GM19328 (cell line): ENCODE data around the gene RFX3.
A peak's percentile ranks its signal among the peaks of the same experiment; 100 is the strongest.
"Not testable (repeated sequence)": the region's sequence is repeated elsewhere in the genome, so short reads cannot be mapped to it uniquely, and the experiment has no call there.

Experiments used
- ATAC-seq: cut with Tn5 transposase; IDR thresholded peaks from one replicate; pipeline ENCODE4 v1.9.1; 2021; ENCODE audit warnings: mild to moderate bottlenecking, moderate library complexity; ENCODE audit not compliant: unreplicated experiment

RFX3 gene

GRCh38 chr9:3361116-3361515 is 164.7 kb downstream of the RFX3 start:
- ATAC-seq, result no peak

DNA sequence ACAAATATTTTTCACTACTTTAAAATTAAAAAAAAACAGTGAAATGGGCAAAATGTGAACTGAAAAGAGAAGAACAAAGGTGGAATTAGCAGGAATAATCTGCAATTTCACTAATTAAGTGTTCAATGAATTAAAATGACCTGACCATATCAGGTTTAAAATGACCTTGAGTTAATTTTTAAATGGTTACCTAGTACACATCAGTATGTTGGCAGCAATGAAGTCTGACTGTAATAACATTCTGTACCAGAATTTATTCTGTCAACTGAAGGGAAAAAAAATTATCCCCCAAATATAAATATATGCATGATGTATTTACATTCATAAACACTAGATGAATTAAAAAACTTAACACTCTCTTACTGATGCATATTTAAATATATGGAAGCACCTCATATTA is 165.6 kb downstream of the RFX3 start:
- no peak for ATAC-seq

- ATAC-seq, result no peak
Observed at GRCh38 chr9:3359778-3360177, 166.0 kb downstream of the RFX3 start.

DNA sequence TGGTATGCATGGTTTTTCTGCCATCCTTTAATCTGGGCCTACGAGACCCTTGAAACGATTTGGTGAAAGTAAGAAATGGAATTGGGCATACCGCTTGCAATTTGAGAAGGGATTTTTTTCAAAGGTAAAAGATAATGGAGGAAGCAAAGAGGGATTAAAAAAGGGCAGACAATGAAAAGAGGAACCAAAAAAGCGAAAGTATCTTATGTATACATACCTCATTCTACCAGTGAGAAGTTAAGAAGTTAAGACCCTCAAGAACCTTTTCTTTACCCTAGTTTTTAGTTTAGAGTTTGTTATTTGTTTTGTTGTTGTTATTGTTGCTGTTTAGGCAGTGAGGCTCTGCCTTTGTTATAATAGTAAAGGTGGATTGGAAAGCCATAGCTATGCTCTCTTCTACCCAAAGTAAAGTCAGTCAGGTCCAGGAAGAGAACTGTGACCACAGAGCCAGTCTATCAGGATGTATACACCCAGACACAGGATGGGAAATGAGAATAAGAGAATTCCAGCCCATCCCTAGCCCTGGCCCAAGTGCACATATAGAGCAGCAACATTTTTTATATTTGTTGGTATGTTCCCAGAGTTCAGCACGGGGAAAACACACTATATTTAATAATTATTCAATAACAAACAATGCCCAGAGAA is 166.6 kb downstream of the RFX3 start:
- ATAC-seq, result no peak

- no peak for ATAC-seq
Observed at GRCh38 chr9:3348169-3348568, 177.6 kb downstream of the RFX3 start.

- no peak for ATAC-seq
Observed at GRCh38 chr9:3346549-3346948, 179.3 kb downstream of the RFX3 start.

DNA sequence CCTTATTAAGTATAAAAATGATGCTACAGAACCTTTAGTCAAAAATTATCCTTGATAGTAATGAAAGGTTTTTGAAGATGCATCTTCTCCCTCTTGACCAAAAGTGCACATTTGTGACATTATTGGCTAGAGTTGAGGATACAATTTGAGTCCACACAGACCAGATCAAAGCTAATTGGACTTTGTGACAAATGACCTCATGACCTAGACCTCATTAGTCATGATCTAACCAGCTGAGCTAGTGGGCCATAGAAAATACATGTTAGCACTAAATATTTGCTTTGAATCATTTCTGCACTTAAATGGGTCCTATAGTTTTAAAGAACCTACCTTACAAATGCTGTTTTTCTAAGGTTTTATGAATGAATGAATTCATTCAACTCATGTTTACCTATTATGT is 182.1 kb downstream of the RFX3 start:
- no peak for ATAC-seq

GRCh38 chr9:3342159-3342777 is 183.5 kb downstream of the RFX3 start:
- no peak for ATAC-seq

DNA sequence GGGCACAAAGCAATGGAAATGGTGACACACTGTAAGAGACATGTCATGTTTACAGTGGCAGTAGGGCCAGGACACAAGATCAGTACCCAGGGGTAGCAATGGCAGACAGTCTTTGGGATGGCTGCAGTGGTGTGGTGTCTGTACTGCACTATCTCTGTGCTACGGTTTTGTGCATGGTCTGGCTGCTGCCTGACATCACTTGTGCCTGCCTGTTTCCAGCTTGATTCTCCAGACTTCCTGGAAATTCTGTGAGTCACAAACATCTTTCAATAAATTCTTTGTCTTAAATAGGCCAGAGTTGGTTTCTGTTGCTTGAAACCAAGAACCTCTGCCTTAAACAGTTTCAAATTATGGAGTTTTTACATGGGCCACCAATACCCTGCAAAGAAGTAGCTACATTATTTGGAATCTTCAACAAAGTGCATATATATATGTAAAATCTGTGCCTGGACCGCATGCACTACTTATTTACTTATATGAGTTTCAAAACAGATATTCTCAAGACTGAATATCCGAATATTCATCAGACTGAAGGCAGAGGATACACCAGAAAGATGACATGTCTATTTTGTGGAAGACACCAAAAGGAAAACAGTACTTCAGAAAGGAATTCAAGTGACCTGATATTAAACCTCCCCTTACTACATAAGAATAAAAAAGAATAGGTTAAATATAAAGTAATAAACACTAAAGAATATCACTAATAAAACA is 188.1 kb downstream of the RFX3 start:
- no peak for ATAC-seq

- no peak for ATAC-seq
Observed at GRCh38 chr9:3336951-3337350, 188.8 kb downstream of the RFX3 start.

DNA sequence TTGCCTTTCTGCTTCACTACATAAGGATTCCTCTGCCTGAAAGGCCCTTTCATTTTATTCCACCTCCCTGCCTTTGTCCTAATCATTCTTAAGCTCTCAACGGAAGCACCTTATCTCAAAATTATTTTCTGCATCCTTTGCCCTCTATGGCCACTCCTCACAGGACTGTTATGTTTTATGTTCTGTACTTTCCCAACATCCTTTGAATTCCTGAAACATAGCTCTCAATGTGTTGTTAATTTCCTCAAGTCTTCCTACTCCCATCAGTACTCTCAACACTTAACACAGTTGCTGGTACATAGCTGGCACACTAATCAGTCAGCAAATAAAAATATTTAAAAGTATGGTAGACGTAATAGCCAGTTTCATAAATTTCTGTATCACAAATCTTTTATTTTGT is 193.0 kb downstream of the RFX3 start:
- ATAC-seq, result no peak

DNA sequence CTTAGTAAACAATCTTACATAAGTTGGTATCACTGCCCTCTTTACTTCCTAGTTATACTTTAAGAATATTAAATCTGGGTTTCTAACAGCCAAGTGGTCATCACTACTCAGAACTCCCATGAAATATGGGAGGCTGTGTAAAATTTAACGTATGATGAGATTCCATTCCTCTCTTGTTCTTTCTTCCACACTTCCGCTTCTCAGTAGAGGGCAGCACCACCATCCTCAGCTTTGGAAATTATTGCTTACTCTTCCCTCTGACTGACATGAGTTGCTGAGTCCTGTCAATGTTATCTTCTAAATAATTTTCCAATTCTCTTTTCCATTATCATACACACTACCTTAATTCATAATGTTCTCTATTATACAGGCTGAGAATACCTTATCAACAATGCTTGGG is 194.0 kb downstream of the RFX3 start:
- ATAC-seq, result no peak

DNA sequence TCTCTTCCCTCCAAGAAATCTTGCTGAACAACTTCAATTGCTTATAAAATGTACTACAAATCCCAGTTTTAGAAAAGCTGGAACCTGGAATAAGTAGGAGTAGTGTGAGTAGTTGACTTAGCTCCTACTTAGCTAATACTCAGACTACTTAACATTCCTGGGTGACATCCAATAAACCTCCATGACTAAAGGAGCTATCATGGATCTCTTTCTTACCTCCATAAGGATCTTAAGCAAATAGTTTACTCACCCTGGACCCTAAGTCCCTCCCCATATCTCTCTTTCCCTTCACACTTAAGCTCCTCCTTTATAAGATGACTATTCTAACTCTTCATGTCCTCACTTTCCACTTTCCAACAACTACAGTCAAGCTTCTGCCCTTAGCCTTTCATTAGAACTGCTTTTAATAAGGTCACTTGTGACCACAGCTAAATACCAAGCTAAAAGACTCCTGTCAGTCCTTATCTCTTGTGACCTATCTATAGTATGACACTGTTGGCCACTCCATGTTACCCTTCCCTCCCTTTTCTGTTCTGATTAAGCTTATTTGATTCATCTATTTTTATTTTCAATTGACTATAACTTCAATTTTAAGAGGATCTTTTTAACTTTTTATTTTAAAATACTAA is 194.9 kb downstream of the RFX3 start:
- ATAC-seq, result no peak

- ATAC-seq, result no peak
Observed at GRCh38 chr9:3329361-3329760, 196.4 kb downstream of the RFX3 start.

- no peak for ATAC-seq
Observed at GRCh38 chr9:3323714-3324113, 202.1 kb downstream of the RFX3 start.

DNA sequence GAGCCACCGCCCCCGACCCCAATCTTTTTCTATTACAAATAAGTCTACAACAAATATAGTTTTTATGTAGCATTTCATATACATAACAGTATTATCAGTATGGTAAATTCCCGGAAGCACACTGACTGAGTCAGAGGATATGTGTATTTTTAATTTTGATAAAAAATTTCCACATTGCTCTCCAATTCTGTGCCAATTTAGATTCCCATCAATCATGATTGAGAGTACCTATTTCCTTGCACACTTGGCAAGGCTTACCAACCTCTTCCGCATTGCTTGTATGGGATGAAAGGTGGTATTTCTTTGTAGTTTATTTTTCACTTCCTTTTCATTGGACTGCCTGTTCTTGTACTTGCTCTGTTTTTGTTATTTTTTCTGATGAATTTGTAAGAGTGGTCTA is 204.6 kb downstream of the RFX3 start:
- ATAC-seq, result no peak

GRCh38 chr9:3312595-3312994 is 213.2 kb downstream of the RFX3 start:
- ATAC-seq, result not testable (repeated sequence)

DNA sequence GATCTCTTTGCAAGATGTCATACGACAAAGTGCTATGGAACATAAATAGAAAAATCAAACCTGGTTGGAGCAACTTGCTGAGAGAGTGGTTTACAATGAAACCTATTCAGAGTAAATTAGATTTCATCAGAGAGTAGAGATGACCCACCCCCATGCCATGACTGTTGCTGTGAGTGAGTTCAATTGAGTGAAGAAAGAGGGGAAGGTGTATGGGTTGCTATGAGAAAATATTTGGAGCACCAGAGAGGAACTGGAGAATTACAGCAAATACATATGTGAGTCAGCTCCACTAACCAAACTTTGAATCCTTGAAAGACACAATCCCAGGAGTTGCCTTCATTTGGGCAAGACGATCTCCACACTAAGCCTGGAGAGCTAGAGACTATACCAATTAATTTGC is 217.2 kb downstream of the RFX3 start:
- no peak for ATAC-seq

GRCh38 chr9:3304388-3304787 is 221.4 kb downstream of the RFX3 start:
- not testable (repeated sequence) for ATAC-seq

GRCh38 chr9:3299872-3300271 is 225.9 kb downstream of the RFX3 start:
- peak; percentile 93 for ATAC-seq

DNA sequence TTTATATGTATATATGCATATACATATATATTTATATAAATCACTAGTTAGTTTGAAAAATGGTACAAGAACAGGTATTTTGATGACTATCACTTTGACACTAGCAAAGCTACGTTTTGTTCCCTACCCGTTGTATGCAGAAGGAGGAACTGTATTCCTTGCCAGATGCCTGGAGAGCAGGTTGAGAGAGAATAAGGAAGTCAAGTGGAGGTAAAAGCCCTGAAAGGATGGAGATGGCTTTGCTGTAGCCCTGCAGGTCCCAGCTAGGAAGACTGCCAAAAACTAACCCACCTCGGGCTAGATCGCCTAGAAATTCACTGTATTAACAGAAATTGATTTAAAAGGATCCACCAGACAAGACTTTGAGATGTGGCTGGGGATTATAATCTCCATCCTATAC is 229.3 kb downstream of the RFX3 start:
- ATAC-seq, result no peak

- no peak for ATAC-seq
Observed at GRCh38 chr9:3292311-3292710, 233.5 kb downstream of the RFX3 start.
